Ectodermal cell (in vitro differentiated cells): ENCODE data around the gene LRRC27.
"Not testable (repeated sequence)": the region's sequence is repeated elsewhere in the genome, so short reads cannot be mapped to it uniquely, and the experiment has no call there.

Experiments
- H3K27ac ChIP-seq: 2 replicates; pipeline ENCODE4 v1.7.0; 2013; ENCODE audit warnings: mild to moderate bottlenecking, low read depth, low read length; ENCODE audit not compliant: insufficient read depth, poor library complexity, severe bottlenecking
- H3K27me3 ChIP-seq: 2 replicates; pipeline ENCODE4 v1.7.0; 2013; ENCODE audit warnings: mild to moderate bottlenecking, low read length; ENCODE audit not compliant: insufficient read depth, control insufficient read depth, poor library complexity, severe bottlenecking
- H3K36me3 ChIP-seq: one replicate; pipeline ENCODE4 v1.7.0; 2013; ENCODE audit warnings: low read length; ENCODE audit not compliant: control insufficient read depth, insufficient read depth
- H3K4me1 ChIP-seq: one replicate; pipeline ENCODE4 v1.7.0; 2013; ENCODE audit warnings: low read length; ENCODE audit not compliant: control insufficient read depth, insufficient read depth
- H3K4me3 ChIP-seq: 2 replicates; pipeline ENCODE4 v1.7.0; 2013; ENCODE audit warnings: low read depth, low read length, control low read depth; ENCODE audit not compliant: insufficient read depth
- H3K9me3 ChIP-seq: 2 replicates; pipeline ENCODE4 v1.7.0; 2013; ENCODE audit warnings: mild to moderate bottlenecking, low read length, moderate library complexity; ENCODE audit not compliant: control insufficient read depth
- WGBS, 2 experiments: methylation state at CpG; one replicate each; pipeline ENCODE4 v1.1.7; 2013; ENCODE audit warnings: missing lambda C conversion rate in 2 of 2; 5-methylcytosine and 5-hydroxymethylcytosine counted together

LRRC27 gene

DNA sequence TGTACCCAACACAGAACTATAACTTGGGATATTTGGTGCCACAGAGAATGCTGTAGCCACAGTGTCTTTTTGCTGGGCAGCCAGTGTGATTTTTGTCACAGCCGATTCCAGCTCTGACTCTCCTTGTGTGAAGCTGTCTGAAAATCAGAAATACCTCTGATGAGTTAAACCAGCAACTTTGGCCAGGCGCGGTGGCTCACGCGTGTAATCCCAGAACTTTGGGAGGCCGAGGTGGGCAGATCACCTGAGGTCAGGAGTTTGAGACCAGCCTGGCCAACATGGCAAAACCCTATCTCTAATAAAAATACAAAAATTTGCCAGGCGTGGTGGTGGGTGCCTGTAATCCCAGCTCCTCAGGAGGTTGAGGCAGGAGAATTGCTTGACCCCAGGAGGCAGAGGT lies 5.9 kb downstream of the LRRC27 start:
- H3K27ac ChIP-seq, H3K4me3 ChIP-seq, H3K27me3 ChIP-seq, H3K36me3 ChIP-seq, H3K9me3 ChIP-seq: not testable (repeated sequence)
- peaks cover 11% of the 10 kb centered on the region for H3K4me1 ChIP-seq
- WGBS, 2 experiments = 92 to 95% methylated on average over 7 of the region's 7 CpGs

- H3K9me3 ChIP-seq = no peaks in the 10 kb centered on the region
- no peaks in the 10 kb centered on the region for H3K27me3 ChIP-seq
- no peak overlapping the region for H3K27ac ChIP-seq
- 95% methylated on average over 10 of the region's 10 CpGs for WGBS, 2 experiments
- H3K4me3 ChIP-seq = no peak overlapping the region
- peaks cover 4% of the 10 kb centered on the region for H3K36me3 ChIP-seq
- peaks cover 3% of the 10 kb centered on the region for H3K4me1 ChIP-seq
Observed at GRCh38 chr10:132338876-132339275, 6.9 kb downstream of the LRRC27 start.

DNA sequence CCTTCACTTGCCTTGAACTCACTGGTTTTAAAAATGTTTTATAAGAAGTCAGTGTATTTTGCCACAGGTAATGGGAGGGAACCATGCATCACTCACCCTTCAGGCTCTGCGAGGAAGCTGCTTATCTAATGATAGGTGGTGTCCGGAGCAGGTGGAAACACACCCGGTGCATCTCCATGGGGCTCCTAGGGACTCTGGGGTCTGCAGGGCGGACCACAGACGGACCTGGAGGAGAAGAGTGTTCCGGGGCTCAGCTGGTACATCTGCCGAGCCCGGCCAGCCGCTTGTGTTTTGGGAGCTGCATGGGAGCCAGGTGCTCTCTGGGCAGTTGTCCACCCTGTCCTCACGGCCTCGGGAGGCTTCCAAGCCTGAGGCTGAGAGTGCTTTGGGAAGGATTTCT lies 7.3 kb downstream of the LRRC27 start:
- Histone ChIP-seq H3K36me3 (peaks cover 4% of the 10 kb centered on the region), H3K4me1 (peaks cover 3% of the 10 kb centered on the region), H3K27ac (no peak overlapping the region), H3K9me3 (no peaks in the 10 kb centered on the region), H3K4me3 (no peak overlapping the region), H3K27me3 (no peaks in the 10 kb centered on the region)
- WGBS, 2 experiments = 96% methylated on average over 11 of the region's 11 CpGs

GRCh38 chr10:132341017-132341416 lies 9.0 kb downstream of the LRRC27 start:
- no peaks in the 10 kb centered on the region for H3K27me3 ChIP-seq
- H3K4me3 ChIP-seq = no peak overlapping the region
- H3K27ac ChIP-seq = no peak overlapping the region
- WGBS, 2 experiments = 89 to 93% methylated on average over 6 of the region's 6 CpGs
- no peaks in the 10 kb centered on the region for H3K9me3 ChIP-seq
- peaks cover 10% of the 10 kb centered on the region for H3K36me3 ChIP-seq
- H3K4me1 ChIP-seq = peaks cover 3% of the 10 kb centered on the region

GRCh38 chr10:132341781-132342180 lies 9.8 kb downstream of the LRRC27 start:
- WGBS, 2 experiments = 96% methylated on average over 4 of the region's 4 CpGs
- H3K27me3 ChIP-seq = no peaks in the 10 kb centered on the region
- no peaks in the 10 kb centered on the region for H3K9me3 ChIP-seq
- no peak overlapping the region for H3K27ac ChIP-seq
- peaks cover 3% of the 10 kb centered on the region for H3K4me1 ChIP-seq
- peaks cover 10% of the 10 kb centered on the region for H3K36me3 ChIP-seq
- H3K4me3 ChIP-seq = no peak overlapping the region

DNA sequence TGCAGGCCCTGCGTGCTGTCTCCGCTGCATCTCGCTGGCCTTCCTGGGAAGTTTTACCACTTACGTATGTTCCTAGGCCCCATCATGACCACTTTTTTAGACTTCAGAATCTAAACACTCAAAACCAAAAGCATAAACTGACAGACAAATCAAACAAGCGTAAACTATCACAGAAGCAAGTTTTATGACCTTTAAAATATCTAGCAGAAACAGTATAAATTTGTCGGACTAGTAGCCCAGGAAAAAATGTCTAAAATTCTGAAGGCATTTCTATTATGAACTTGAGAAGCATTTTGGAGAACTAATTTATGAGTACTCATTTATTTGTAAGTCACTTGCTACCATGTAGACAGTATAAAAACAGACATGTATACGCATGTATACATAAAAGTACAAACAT lies 10.6 kb downstream of the LRRC27 start:
- Histone ChIP-seq H3K36me3 (peaks cover 10% of the 10 kb centered on the region), H3K4me3 (no peak overlapping the region), H3K27me3 (no peaks in the 10 kb centered on the region), H3K27ac (no peak overlapping the region), H3K9me3 (no peaks in the 10 kb centered on the region), H3K4me1 (peaks cover 2% of the 10 kb centered on the region)
- WGBS, 2 experiments = 96% methylated on average over 6 to 7 of the region's 7 CpGs

GRCh38 chr10:132344386-132344785 lies 12.4 kb downstream of the LRRC27 start:
- H3K27me3 ChIP-seq = no peaks in the 10 kb centered on the region
- WGBS, 2 experiments = 88 to 90% methylated on average over 6 of the region's 6 CpGs
- H3K4me3 ChIP-seq = no peak overlapping the region
- no peak overlapping the region for H3K27ac ChIP-seq
- H3K36me3 ChIP-seq = peaks cover 10% of the 10 kb centered on the region
- no peaks in the 10 kb centered on the region for H3K9me3 ChIP-seq
- no peaks in the 10 kb centered on the region for H3K4me1 ChIP-seq

DNA sequence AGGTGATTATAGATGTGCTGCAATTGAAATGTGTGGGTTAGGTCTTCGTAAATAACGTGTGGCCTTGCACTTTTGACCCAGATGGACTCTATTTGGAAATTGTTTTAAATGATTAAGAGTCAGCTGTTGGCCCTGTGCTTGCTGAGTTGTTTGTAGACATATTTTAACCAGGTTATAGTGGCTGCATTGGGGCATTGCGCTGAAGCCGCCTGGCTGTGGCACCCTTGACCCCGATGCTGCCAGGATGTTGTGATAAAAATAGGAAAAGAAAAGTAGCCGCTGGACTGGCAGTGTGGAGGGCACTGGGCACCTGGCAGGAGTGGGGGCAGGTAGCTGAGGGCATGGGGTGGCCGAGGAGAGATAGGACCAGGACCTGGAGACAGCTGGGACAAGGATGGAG lies 13.4 kb downstream of the LRRC27 start:
- H3K36me3 ChIP-seq = peaks cover 10% of the 10 kb centered on the region
- WGBS, 2 experiments = 93 to 97% methylated on average over 7 of the region's 7 CpGs

DNA sequence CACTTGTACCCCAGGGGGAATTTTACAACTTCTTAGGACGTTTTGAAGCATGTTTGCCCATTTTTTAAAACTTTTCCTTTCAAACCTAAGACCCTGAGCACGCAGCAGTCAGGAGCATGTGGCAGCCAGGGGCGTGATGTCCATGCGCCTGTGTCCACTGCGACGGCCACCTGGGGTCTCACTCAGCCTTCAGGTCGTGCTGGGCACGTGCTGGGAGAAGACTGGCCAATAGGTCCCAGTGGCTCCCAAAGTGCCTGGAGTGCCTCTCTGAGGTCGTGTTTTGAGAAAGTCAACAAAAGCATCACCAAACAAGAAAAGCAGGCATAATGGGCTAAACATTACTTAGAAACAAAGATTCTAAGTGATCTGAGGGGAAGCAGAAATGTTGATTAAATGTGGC lies 14.8 kb downstream of the LRRC27 start:
- H3K27me3 ChIP-seq = no peaks in the 10 kb centered on the region
- WGBS, 2 experiments = 91 to 95% methylated on average over 9 of the region's 9 CpGs
- H3K27ac ChIP-seq = no peak overlapping the region
- H3K4me1 ChIP-seq = no peaks in the 10 kb centered on the region
- H3K36me3 ChIP-seq = peaks cover 10% of the 10 kb centered on the region
- no peaks in the 10 kb centered on the region for H3K9me3 ChIP-seq
- H3K4me3 ChIP-seq = no peak overlapping the region

More for the DNA sequence above, 13.4 kb downstream of the LRRC27 start:
- Histone ChIP-seq H3K27ac (no peak overlapping the region), H3K27me3 (no peaks in the 10 kb centered on the region), H3K9me3 (no peaks in the 10 kb centered on the region), H3K4me1 (no peaks in the 10 kb centered on the region), H3K4me3 (no peak overlapping the region)

GRCh38 chr10:132347211-132347930 lies 15.4 kb downstream of the LRRC27 start:
- no peaks in the 10 kb centered on the region for H3K27me3 ChIP-seq
- 94 to 97% methylated on average over 23 of the region's 23 CpGs for WGBS, 2 experiments
- H3K9me3 ChIP-seq = no peaks in the 10 kb centered on the region
- peaks cover 8% of the 10 kb centered on the region for H3K36me3 ChIP-seq
- no peak overlapping the region for H3K27ac ChIP-seq
- H3K4me1 ChIP-seq = no peaks in the 10 kb centered on the region
- no peak overlapping the region for H3K4me3 ChIP-seq

DNA sequence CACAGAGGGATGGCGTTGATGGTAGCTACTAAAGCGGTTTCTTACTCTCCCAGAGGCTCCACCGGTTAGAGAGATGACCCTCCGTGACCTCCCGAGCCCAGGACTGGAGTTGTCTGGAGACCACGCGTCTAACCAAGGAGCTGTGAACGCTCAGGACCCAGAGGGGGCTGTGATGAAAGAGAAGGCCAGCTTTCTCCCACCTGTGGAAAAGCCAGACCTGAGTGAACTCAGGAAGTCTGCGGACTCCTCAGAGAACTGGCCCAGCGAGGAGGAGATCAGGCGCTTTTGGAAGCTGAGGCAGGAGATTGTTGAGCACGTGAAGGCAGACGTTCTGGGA lies 15.9 kb downstream of the LRRC27 start:
- Histone ChIP-seq H3K9me3 (no peaks in the 10 kb centered on the region), H3K36me3 (peaks cover 6% of the 10 kb centered on the region), H3K4me3 (no peak overlapping the region), H3K4me1 (no peaks in the 10 kb centered on the region), H3K27ac (no peak overlapping the region), H3K27me3 (no peaks in the 10 kb centered on the region)
- WGBS, 2 experiments = 89 to 92% methylated on average over 13 of the region's 13 CpGs
